ENCODE data around the gene GSTP1. TPM values are rescaled to one million over a fixed set of nuclear protein-coding genes. Genes with fewer than 3 reads are reported as not detected.

The GSTP1 gene
- total and polyA plus RNA-seq, 9 of the 15 experiments (the other 6 are each of a cell fraction or from before 2014, with no cell fraction given) = 592 to 2,150 (median 1,204) TPM

- no peak for TF ChIP-seq ID3 (CRISPR knock-in tag; IDR thresholded peaks at IDR 0.05)
- TF ChIP-seq ID3 (tag; IDR thresholded peaks at IDR 0.05) = peak; percentile 39
- peak; percentile 53; the same call in 1 of the 2 replicates for TF ChIP-seq TEAD4 (IDR thresholded peaks at IDR 0.05; ENCODE audit: low read length)
- no peak for TF ChIP-seq TEAD4 (CRISPR knock-in tag; IDR thresholded peaks at IDR 0.05; ENCODE audit: borderline replicate concordance)
- TF ChIP-seq ZNF134 (CRISPR knock-in tag; conservative IDR thresholded peaks at IDR 0.05) = no peak
- TF ChIP-seq VEZF1 (CRISPR knock-in tag; IDR thresholded peaks at IDR 0.05) = peak; percentile 69
- 0 out of 4 replicates have a peak, but pooled peaks of 1 of the 2 experiments have one; percentile 13 for TF ChIP-seq SRF (CRISPR knock-in tag; IDR thresholded peaks at IDR 0.05)
- peak in 1 of 2 experiments; percentile 57; a peak in 2 of 4 replicates for TF ChIP-seq TRIM24 (IDR thresholded peaks at IDR 0.05)
- TF ChIP-seq CREB3 (tag; conservative IDR thresholded peaks at IDR 0.05; ENCODE audit: low read depth) = 0 out of 2 replicates have a peak, but pooled peaks have one; percentile 29
- 0 out of 2 replicates have a peak, but pooled peaks have one; percentile 29 for TF ChIP-seq MAX (CRISPR knock-in tag; IDR thresholded peaks at IDR 0.05)
- TF ChIP-seq ELF4 (CRISPR knock-in tag; IDR thresholded peaks at IDR 0.05) = peak; percentile 43; the same call in 1 of the 2 replicates
- TF ChIP-seq MCM5 (IDR thresholded peaks at IDR 0.05; ENCODE audit: low read depth) = no peak
- TF ChIP-seq TBP (optimal IDR thresholded peaks at IDR 0.05; ENCODE audit: low read depth, low read length) = no peak
- peak in 1 of 2 experiments; percentile 54; a peak in 1 of 4 replicates for TF ChIP-seq UBTF (IDR thresholded peaks at IDR 0.05; ENCODE audit: borderline replicate concordance in 1 of 2, low read depth in 2 of 2, low read length in 2 of 2)
- peak; percentile 70 for TF ChIP-seq SMAD4 (CRISPR knock-in tag; conservative IDR thresholded peaks at IDR 0.05)
- no peak for TF ChIP-seq TEAD2 (tag; IDR thresholded peaks at IDR 0.05)
- TF ChIP-seq ZNF639 (CRISPR knock-in tag; conservative IDR thresholded peaks at IDR 0.05 in 1 of 2, IDR thresholded peaks at IDR 0.05 in 1 of 2) = 0 out of 4 replicates have a peak, but pooled peaks of 1 of the 2 experiments have one; percentile 43
Measured at GRCh38 chr11:67605231-67606011, 21.8 kb downstream of the GSTP1 start (continued).
